B cell (primary cell): ENCODE results near the gene DYTN. TPM values are rescaled to one million over a fixed set of nuclear protein-coding genes. Genes with fewer than 3 reads are reported as not detected.

ENCODE experiments used
- ATAC-seq: fragments of 200-7000 bp; cut with Tn5 transposase; one replicate; pipeline ENCODE4 v1.10.0; 2021; ENCODE audit warnings: low read depth, mild to moderate bottlenecking, moderate number of reproducible peaks, moderate library complexity
- CTCF ChIA-PET: fragments of 350-600 bp; sonication (Branson Sonifier 250); formaldehyde crosslinking; loops from one replicate; lab custom pipeline; 2021; ENCODE audit warnings: antibody characterized with exemption, inconsistent platforms; lab: Charles Lee
- POLR2A ChIA-PET: fragments of 350-600 bp; sonication (Branson Sonifier 250); formaldehyde crosslinking; loops from one replicate; lab custom pipeline; 2021; ENCODE audit warnings: antibody characterized with exemption; lab: Charles Lee
- DNase-seq: peaks from one replicate; pipeline ENCODE4 v3.0.0; 2013
- H2AFZ ChIP-seq: 2 replicates; pipeline ENCODE4 v1.6.1; 2012; ENCODE audit warnings: mild to moderate bottlenecking, low read depth, low read length; ENCODE audit not compliant: insufficient read depth, poor library complexity, severe bottlenecking
- H3K27ac ChIP-seq, 2 donors: 1 replicate in 1 of 2; 2 replicates in 1 of 2; pipeline ENCODE4 v1.5.1; 2012 to 2013; ENCODE audit warnings: low read length in 2 of 2, mild to moderate bottlenecking in 2 of 2, moderate library complexity in 1 of 2
- H3K27me3 ChIP-seq, 4 experiments: fragments of 200-600 bp in 1 of 4; sonication (generic) in 1 of 4; replicated peaks in 1 of 4; 1 replicate in 2 of 4; 2 replicates in 2 of 4; pipeline versions ENCODE4 v1.6.1 to v1.7.0; 2013 to 2016; ENCODE audit warnings: low read length in 3 of 4, mild to moderate bottlenecking in 2 of 4, mixed read lengths in 1 of 4, moderate library complexity in 1 of 4; ENCODE audit not compliant: insufficient read depth in 4 of 4, control insufficient read depth in 3 of 4; ENCODE audit errors: control extremely low read depth in 1 of 4
- H3K36me3 ChIP-seq, 2 experiments: replicated peaks in 1 of 2; 1 replicate in 1 of 2; 2 replicates in 1 of 2; pipeline versions ENCODE4 v1.6.1 to v1.7.1; 2013; ENCODE audit warnings: low read length in 1 of 2; ENCODE audit not compliant: insufficient read depth in 2 of 2, control insufficient read depth in 1 of 2; ENCODE audit errors: control extremely low read depth in 1 of 2, extremely low read depth in 1 of 2
- H3K4me1 ChIP-seq, 2 donors: fragments of 200-600 bp in 1 of 2; sonication (generic) in 1 of 2; 1 replicate in 1 of 2; 2 replicates in 1 of 2; pipeline versions ENCODE4 v1.5.1 to v1.6.1; 2013 to 2017; ENCODE audit warnings: low read length in 2 of 2; ENCODE audit not compliant: control insufficient read depth in 2 of 2, insufficient read depth in 2 of 2
- H3K4me2 ChIP-seq: replicated peaks from 2 replicates; pipeline ENCODE3; 2012; ENCODE audit warnings: mild to moderate bottlenecking, low read depth, low read length; ENCODE audit not compliant: poor library complexity, severe bottlenecking
- H3K4me3 ChIP-seq, 5 experiments: fragments of 200-600 bp in 1 of 5; sonication (generic) in 1 of 5; 1 replicate in 3 of 5; 2 replicates in 2 of 5; pipeline versions ENCODE4 v1.5.1 to v1.7.0; 2011 to 2016; ENCODE audit warnings: low read length in 4 of 5, mild to moderate bottlenecking in 4 of 5, low read depth in 2 of 5, control low read depth in 1 of 5, moderate library complexity in 1 of 5; ENCODE audit not compliant: insufficient read depth in 1 of 5; ENCODE audit errors: control extremely low read depth in 1 of 5, extremely low read depth in 1 of 5
- H3K79me2 ChIP-seq: fragments of 200-600 bp; sonication (generic); one replicate; pipeline ENCODE4 v1.6.0; 2016; ENCODE audit warnings: low read length; ENCODE audit not compliant: control insufficient read depth, insufficient read depth
- H3K9ac ChIP-seq: fragments of 200-600 bp; sonication (generic); 2 replicates; pipeline ENCODE4 v1.6.1; 2017; ENCODE audit warnings: mild to moderate bottlenecking, low read length, moderate library complexity
- H3K9me3 ChIP-seq, 3 donors: one replicate each; pipeline versions ENCODE4 v1.6.1 to v1.7.1; 2013; ENCODE audit warnings: low read length in 2 of 3; ENCODE audit not compliant: control insufficient read depth in 2 of 3, insufficient read depth in 1 of 3; ENCODE audit errors: control extremely low read depth in 1 of 3
- H4K20me1 ChIP-seq: 2 replicates; pipeline ENCODE4 v1.6.0; 2012; ENCODE audit warnings: mild to moderate bottlenecking, low read length; ENCODE audit not compliant: insufficient read depth, control insufficient read depth, poor library complexity, severe bottlenecking
- H3K27ac Mint-ChIP-seq: one replicate; pipeline ENCODE4 v1.8.0; 2021; ENCODE audit warnings: mixed read lengths
- H3K27me3 Mint-ChIP-seq: one replicate; pipeline ENCODE4 v1.8.0; 2021; ENCODE audit warnings: mixed read lengths
- H3K4me1 Mint-ChIP-seq: one replicate; pipeline ENCODE4 v1.8.0; 2021; ENCODE audit warnings: mixed read lengths
- H3K4me3 Mint-ChIP-seq: one replicate; pipeline ENCODE4 v1.8.0; 2021; ENCODE audit warnings: mixed read lengths
- H3K9me3 Mint-ChIP-seq: one replicate; pipeline ENCODE4 v1.8.0; 2022; ENCODE audit warnings: mixed read lengths; ENCODE audit not compliant: insufficient read depth
- CTCF ChIP-seq: fragments of 200-600 bp; IDR thresholded peaks from one replicate; pipeline ENCODE4 v1.8.0; 2022; ENCODE audit warnings: antibody characterized with exemption, mild to moderate bottlenecking
- EZH2 ChIP-seq: IDR thresholded peaks from 2 replicates; pipeline ENCODE4 v1.6.1; 2012; ENCODE audit warnings: borderline replicate concordance, low read depth, mild to moderate bottlenecking, moderate library complexity, low read length; ENCODE audit not compliant: insufficient read depth, poor library complexity, severe bottlenecking
- WGBS: methylation state at CpG from one replicate; pipeline ENCODE4 v1.1.5; 2013; ENCODE audit warnings: missing lambda C conversion rate; ENCODE audit not compliant: insufficient coverage; 5-methylcytosine and 5-hydroxymethylcytosine counted together
- intact Hi-C: fragments of 100-400 bp; cut with micrococcal nuclease; formaldehyde crosslinking; loops from one replicate; pipeline ENCODE4 v1.10.0; 2022
- polyA minus RNA-seq: library from RNA; depleted of rRNA, polyadenylated mRNA; stranded (reverse); fragments of >200 nt; gene quantifications from 2 replicates; pipeline ENCODE4 v1.2.3, GENCODE V29; 2012
- polyA plus RNA-seq: library from polyadenylated mRNA; depleted of rRNA; stranded (reverse); fragments of >200 nt; gene quantifications from 2 replicates; pipeline ENCODE4 v1.2.3, GENCODE V29; 2012
- total RNA-seq, 2 donors: library from RNA; stranded (reverse); fragments of 120-200 nt in 1 of 2; gene quantifications; 1 replicate in 1 of 2; 2 replicates in 1 of 2; pipeline versions ENCODE4 v1.2.3 to v1.2.4, GENCODE V29; 2013 to 2022

DYTN gene
- total RNA-seq (not detected in 2 replicates), polyA plus RNA-seq (not detected in 2 replicates), polyA minus RNA-seq (0.29 TPM in 1 of 2 replicates, not detected in the other)
- total RNA-seq (2013) = 0.84 TPM

DNA sequence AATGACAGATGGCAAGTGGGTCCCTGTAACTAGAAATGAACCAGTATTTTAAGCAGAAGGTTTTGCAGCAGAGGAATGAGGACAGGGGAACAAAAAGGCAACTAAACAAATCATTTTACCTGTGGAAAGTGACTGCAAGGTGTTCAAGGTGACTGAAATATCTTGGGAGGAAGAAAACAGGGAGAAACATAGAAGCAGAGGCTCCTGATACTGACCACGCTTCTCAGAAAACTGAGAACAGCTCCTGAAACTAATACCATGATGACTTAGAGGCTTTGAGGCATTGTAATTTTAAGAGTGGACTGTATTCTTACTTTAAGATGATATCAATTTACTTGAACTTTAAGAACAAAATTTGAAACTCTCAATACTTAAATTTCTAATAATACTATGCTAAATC, at the start of gene DYTN:
DYTN (minus strand) TSS at position 101 of the 400 bp plus-strand sequence. CDS start 117 bp downstream, outside the sequence.
- no peak within 1 kb of the TSS for H3K4me3 ChIP-seq
- H3K36me3 ChIP-seq = no peaks in the 10 kb centered on the region
- no peak for DNase-seq
- H3K4me1 Mint-ChIP-seq = peaks cover 3% of the 10 kb centered on the region
- no peaks in the 10 kb centered on the region for H4K20me1 ChIP-seq
- TF ChIP-seq CTCF (no peak), EZH2 (no peak)
- no peak within 1 kb of the TSS for H3K4me3 Mint-ChIP-seq
- H3K27me3 Mint-ChIP-seq = peaks cover 16% of the 10 kb centered on the region
- CTCF ChIA-PET = no interaction called here
- no peaks in the 10 kb centered on the region for H3K27me3 ChIP-seq
- peaks cover 3% of the 10 kb centered on the region for H3K9me3 Mint-ChIP-seq
- POLR2A ChIA-PET = no interaction called here
- no peaks in the 10 kb centered on the region for H3K79me2 ChIP-seq
- H3K27ac Mint-ChIP-seq = no peak within 1 kb of the TSS
- no CpG with 5 or more reads among the region's 1 CpG for WGBS
- H3K27ac ChIP-seq = no peak within 1 kb of the TSS
- H2AFZ ChIP-seq = no peak within 1 kb of the TSS
- ATAC-seq = no peak
- no peaks in the 10 kb centered on the region for H3K9me3 ChIP-seq
- no peak within 1 kb of the TSS for H3K9ac ChIP-seq
- H3K4me1 ChIP-seq = no peaks in the 10 kb centered on the region
- H3K4me2 ChIP-seq = no peak within 1 kb of the TSS
- intact Hi-C loops = no loop called here
